Retinal pigment epithelial cell (primary cell): ENCODE data around the gene ARL8B.

Experiments used
- DNase-seq: peaks from one replicate; pipeline ENCODE4 v3.0.0-alpha.2; 2010; ENCODE audit warnings: low read depth
- H3K4me3 ChIP-seq: 2 replicates; pipeline ENCODE4 v1.5.1; 2011; ENCODE audit warnings: mild to moderate bottlenecking, low read length, control low read depth, moderate library complexity
- CTCF ChIP-seq: conservative IDR thresholded peaks from 2 replicates; pipeline ENCODE4 v1.5.1; 2011; ENCODE audit warnings: low read depth, low read length, control low read depth, inconsistent platforms

The ARL8B gene

GRCh38 chr3:5213574-5213966 is 91.5 kb downstream of the ARL8B start:
- H3K4me3 ChIP-seq: no peak overlapping the region
- no peak for DNase-seq
- TF ChIP-seq CTCF: no peak

- no peak for TF ChIP-seq CTCF
- H3K4me3 ChIP-seq: no peak overlapping the region
- DNase-seq: no peak
Observed at GRCh38 chr3:5214352-5214751, 92.3 kb downstream of the ARL8B start.

GRCh38 chr3:5217824-5218595 is 95.9 kb downstream of the ARL8B start:
- no peak overlapping the region for H3K4me3 ChIP-seq
- TF ChIP-seq CTCF: no peak
- DNase-seq: no peak

- no peak for DNase-seq
- no peak overlapping the region for H3K4me3 ChIP-seq
- no peak for TF ChIP-seq CTCF
Observed at GRCh38 chr3:5218815-5219214, 96.7 kb downstream of the ARL8B start.

- DNase-seq: no peak
- no peak for TF ChIP-seq CTCF
- H3K4me3 ChIP-seq: no peak overlapping the region
Observed at GRCh38 chr3:5219216-5219615, 97.1 kb downstream of the ARL8B start.

- H3K4me3 ChIP-seq: no peak overlapping the region
- DNase-seq: no peak
- TF ChIP-seq CTCF: no peak
Observed at GRCh38 chr3:5220193-5220592, 98.1 kb downstream of the ARL8B start.

GRCh38 chr3:5220667-5221431 is 98.8 kb downstream of the ARL8B start:
- H3K4me3 ChIP-seq: no peak overlapping the region
- DNase-seq: no peak
- no peak for TF ChIP-seq CTCF
